ENCODE results near the gene MGAM2.

DNA sequence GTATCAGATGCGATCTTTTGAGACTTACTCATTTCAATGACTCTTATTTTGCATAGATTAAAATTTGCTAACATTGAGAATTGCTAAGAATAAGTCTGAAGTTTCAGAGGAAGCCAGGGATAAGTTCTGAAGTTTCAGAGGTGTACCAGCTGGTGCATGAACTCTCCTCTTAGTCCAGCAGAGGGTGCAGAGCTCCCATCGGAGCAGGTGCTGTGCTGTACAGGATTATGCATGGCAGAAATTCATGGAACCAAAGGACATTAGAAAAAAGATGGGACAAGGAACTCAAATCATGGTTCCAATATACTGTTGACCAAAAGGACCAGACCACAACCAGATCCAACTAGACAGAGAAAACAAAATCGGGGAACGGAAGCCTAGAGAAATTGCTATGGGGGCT lies 41.9 kb downstream of the MGAM2 start:
- TF ChIP-seq, protein P1, sequence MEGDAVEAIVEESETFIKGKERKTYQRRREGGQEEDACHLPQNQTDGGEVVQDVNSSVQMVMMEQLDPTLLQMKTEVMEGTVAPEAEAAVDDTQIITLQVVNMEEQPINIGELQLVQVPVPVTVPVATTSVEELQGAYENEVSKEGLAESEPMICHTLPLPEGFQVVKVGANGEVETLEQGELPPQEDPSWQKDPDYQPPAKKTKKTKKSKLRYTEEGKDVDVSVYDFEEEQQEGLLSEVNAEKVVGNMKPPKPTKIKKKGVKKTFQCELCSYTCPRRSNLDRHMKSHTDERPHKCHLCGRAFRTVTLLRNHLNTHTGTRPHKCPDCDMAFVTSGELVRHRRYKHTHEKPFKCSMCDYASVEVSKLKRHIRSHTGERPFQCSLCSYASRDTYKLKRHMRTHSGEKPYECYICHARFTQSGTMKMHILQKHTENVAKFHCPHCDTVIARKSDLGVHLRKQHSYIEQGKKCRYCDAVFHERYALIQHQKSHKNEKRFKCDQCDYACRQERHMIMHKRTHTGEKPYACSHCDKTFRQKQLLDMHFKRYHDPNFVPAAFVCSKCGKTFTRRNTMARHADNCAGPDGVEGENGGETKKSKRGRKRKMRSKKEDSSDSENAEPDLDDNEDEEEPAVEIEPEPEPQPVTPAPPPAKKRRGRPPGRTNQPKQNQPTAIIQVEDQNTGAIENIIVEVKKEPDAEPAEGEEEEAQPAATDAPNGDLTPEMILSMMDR (conservative IDR thresholded peaks at IDR 0.05; ENCODE audit: low read length), result peak; percentile 39; the same call in 1 of the 2 replicates
- no peak for TF ChIP-seq EZH2phosphoT487 (IDR thresholded peaks at IDR 0.05; ENCODE audit: borderline replicate concordance, low read depth, low read length)
